Activated B cell treated with CpG ODN at 0.5 μM for 24 hours (primary cell): ENCODE measurements around the gene SLC38A11. TPM values are rescaled to one million over a fixed set of nuclear protein-coding genes. Genes with fewer than 3 reads are reported as not detected.
"Not testable (repeated sequence)": the region's sequence is repeated elsewhere in the genome, so short reads cannot be mapped to it uniquely, and the experiment has no call there.

Source experiments
- ATAC-seq: fragments of 200-7000 bp; cut with Tn5 transposase; one replicate; pipeline ENCODE4 v1.10.0; 2021; ENCODE audit warnings: low read depth, mild to moderate bottlenecking, moderate library complexity
- CTCF ChIA-PET: fragments of 350-600 bp; sonication (Branson Sonifier 250); formaldehyde crosslinking; loops from one replicate; lab custom pipeline; 2021; ENCODE audit warnings: antibody characterized with exemption; lab: Charles Lee
- POLR2A ChIA-PET: fragments of 350-600 bp; sonication (Branson Sonifier 250); formaldehyde crosslinking; loops from one replicate; lab custom pipeline; 2021; ENCODE audit warnings: antibody characterized with exemption; lab: Charles Lee
- DNase-seq: peaks from one replicate; pipeline ENCODE4 v3.0.0; 2022
- H3K27ac Mint-ChIP-seq: one replicate; pipeline ENCODE4 v1.8.0; 2020; ENCODE audit warnings: mixed read lengths
- H3K27me3 Mint-ChIP-seq: one replicate; pipeline ENCODE4 v1.8.0; 2021; ENCODE audit warnings: mixed read lengths
- H3K36me3 Mint-ChIP-seq: one replicate; pipeline ENCODE4 v1.8.0; 2021; ENCODE audit warnings: low read depth, mixed read lengths
- H3K4me1 Mint-ChIP-seq: one replicate; pipeline ENCODE4 v1.8.0; 2021; ENCODE audit warnings: mixed read lengths
- H3K4me3 Mint-ChIP-seq: one replicate; pipeline ENCODE4 v1.8.0; 2020; ENCODE audit warnings: mild to moderate bottlenecking, mixed read lengths
- H3K9me3 Mint-ChIP-seq: one replicate; pipeline ENCODE4 v1.8.0; 2020; ENCODE audit warnings: mixed read lengths
- CTCF ChIP-seq: fragments of 200-600 bp; IDR thresholded peaks from one replicate; pipeline ENCODE4 v1.8.0; 2022; ENCODE audit warnings: antibody characterized with exemption, mild to moderate bottlenecking
- intact Hi-C: fragments of 100-400 bp; cut with micrococcal nuclease; formaldehyde crosslinking; loops from one replicate; pipeline ENCODE4 v1.15.1; 2024
- total RNA-seq: library from RNA; stranded (reverse); gene quantifications from 2 replicates; pipeline ENCODE4 v1.2.3, GENCODE V29; 2022

SLC38A11 gene
- total RNA-seq, 1 donor from 2014 or later, result 2.6 TPM

- no peak overlapping the region for H3K27ac Mint-ChIP-seq
- no peaks in the 10 kb centered on the region for H3K9me3 Mint-ChIP-seq
- no peak for TF ChIP-seq CTCF
- intact Hi-C loops, result no loop called here
- ChIA-PET CTCF (no interaction called here), POLR2A (no interaction called here)
- H3K4me3 Mint-ChIP-seq, result no peak overlapping the region
- H3K27me3 Mint-ChIP-seq, result no peaks in the 10 kb centered on the region
- H3K36me3 Mint-ChIP-seq, result no peaks in the 10 kb centered on the region
- DNase-seq, result no peak
- peaks cover 41% of the 10 kb centered on the region for H3K4me1 Mint-ChIP-seq
- ATAC-seq, result no peak
Measured at GRCh38 chr2:164981217-164981990, 26.1 kb upstream of the SLC38A11 start.

GRCh38 chr2:164980688-164981087 is 25.4 kb upstream of the SLC38A11 start:
- DNase-seq, CTCF ChIA-PET, ATAC-seq, H3K4me3 Mint-ChIP-seq, H3K27me3 Mint-ChIP-seq, H3K9me3 Mint-ChIP-seq, H3K36me3 Mint-ChIP-seq, intact Hi-C loops, POLR2A ChIA-PET: not testable (repeated sequence)
- peaks cover 43% of the 10 kb centered on the region for H3K4me1 Mint-ChIP-seq
- peak overlapping the region; percentile 30 for H3K27ac Mint-ChIP-seq

DNA sequence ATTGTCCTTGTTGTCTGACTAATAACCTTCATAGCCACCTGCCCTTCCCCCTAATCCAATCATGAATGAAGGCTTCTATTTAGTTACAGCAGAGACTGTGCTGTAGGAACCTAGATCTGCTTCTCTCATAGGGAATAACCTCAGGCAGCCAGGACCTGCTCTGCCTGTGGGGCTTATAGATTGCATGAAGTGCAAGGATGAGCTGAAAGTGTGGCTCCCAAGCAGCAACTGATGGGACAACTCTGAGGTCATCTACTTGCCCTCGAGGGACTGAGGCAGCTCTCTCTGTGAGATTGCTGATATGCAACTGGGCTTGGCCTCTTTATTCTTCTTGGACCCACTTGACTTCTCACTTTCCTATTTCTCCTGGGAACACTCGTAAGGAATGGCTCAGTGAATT is 23.8 kb upstream of the SLC38A11 start:
- Mint-ChIP-seq H3K27me3 (no peaks in the 10 kb centered on the region), H3K4me3 (no peak overlapping the region), H3K27ac (no peak overlapping the region), H3K36me3 (no peaks in the 10 kb centered on the region), H3K4me1 (peaks cover 59% of the 10 kb centered on the region), H3K9me3 (no peaks in the 10 kb centered on the region)
- intact Hi-C loops, result loop anchor here (10.0 kb wide), 1 partner anchor 816 kb away; the partner anchor contains the start of gene GALNT3
- no peak for ATAC-seq
- CTCF ChIA-PET, result no interaction called here
- POLR2A ChIA-PET, result no interaction called here
- DNase-seq, result no peak
- TF ChIP-seq CTCF, result no peak

GRCh38 chr2:164976875-164977470 is 21.6 kb upstream of the SLC38A11 start:
- intact Hi-C loops, result loop anchor here (10.0 kb wide), 1 partner anchor 818 kb away; the partner anchor contains the start of gene GALNT3
- H3K36me3 Mint-ChIP-seq, H3K27me3 Mint-ChIP-seq, ATAC-seq, DNase-seq, H3K27ac Mint-ChIP-seq, H3K4me3 Mint-ChIP-seq, CTCF ChIA-PET, H3K9me3 Mint-ChIP-seq: not testable (repeated sequence)
- H3K4me1 Mint-ChIP-seq, result peaks cover 76% of the 10 kb centered on the region
- POLR2A ChIA-PET, result interaction anchor here (0.6 kb wide), 1 partner anchor 21 kb away, joined by 3 read pairs; the partner anchor contains the start of gene SLC38A11

GRCh38 chr2:164976301-164976700 is 21.0 kb upstream of the SLC38A11 start:
- intact Hi-C loops, result loop anchor here (10.0 kb wide), 1 partner anchor 818 kb away; the partner anchor contains the start of gene GALNT3
- CTCF ChIA-PET, result interaction anchor here (1.2 kb wide), 1 partner anchor 238 kb away, joined by 3 read pairs; no protein-coding TSS in a partner anchor
- Mint-ChIP-seq H3K9me3 (peaks cover 6% of the 10 kb centered on the region), H3K27ac (peak overlapping the region; percentile 12), H3K27me3 (no peaks in the 10 kb centered on the region), H3K4me3 (peak overlapping the region; percentile 47), H3K36me3 (peaks cover 2% of the 10 kb centered on the region), H3K4me1 (peaks cover 78% of the 10 kb centered on the region)
- no peak for DNase-seq
- ATAC-seq, result no peak
- no peak for TF ChIP-seq CTCF
- POLR2A ChIA-PET, result no interaction called here

DNA sequence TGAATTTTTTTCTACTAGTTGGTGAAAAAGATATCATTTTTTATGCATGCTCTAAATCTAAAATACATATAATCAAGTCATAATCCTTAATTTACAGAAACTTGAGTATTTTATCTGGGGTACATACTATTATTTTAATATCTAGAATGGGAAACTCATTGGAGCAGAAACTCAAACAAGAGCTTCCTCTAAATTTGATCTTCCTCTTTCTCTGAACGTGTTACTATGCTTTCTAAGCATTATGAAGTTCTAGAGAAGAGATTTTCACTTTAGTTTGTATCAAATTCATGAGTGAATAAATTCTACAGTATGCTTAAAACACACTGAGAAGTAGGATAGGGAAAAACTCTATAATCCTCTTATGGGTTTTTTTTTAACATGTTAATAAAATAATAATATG is 20.6 kb upstream of the SLC38A11 start:
- CTCF ChIA-PET, result interaction anchor here (0.7 to 1.2 kb wide), 2 partner anchors 24 to 237 kb away, joined by 3 to 5 read pairs; no protein-coding TSS in a partner anchor
- Mint-ChIP-seq H3K4me3 (peak overlapping the region; percentile 47), H3K4me1 (peaks cover 78% of the 10 kb centered on the region), H3K9me3 (peaks cover 6% of the 10 kb centered on the region), H3K27me3 (no peaks in the 10 kb centered on the region), H3K27ac (peak overlapping the region; percentile 12), H3K36me3 (peaks cover 2% of the 10 kb centered on the region)
- no peak for DNase-seq
- peak; percentile 58 for ATAC-seq
- intact Hi-C loops, result loop anchor here (10.0 kb wide), 1 partner anchor 819 kb away; the partner anchor contains the start of gene GALNT3
- TF ChIP-seq CTCF, result no peak
- POLR2A ChIA-PET, result no interaction called here
